ENCODE measurements around the gene DELE1.

DNA sequence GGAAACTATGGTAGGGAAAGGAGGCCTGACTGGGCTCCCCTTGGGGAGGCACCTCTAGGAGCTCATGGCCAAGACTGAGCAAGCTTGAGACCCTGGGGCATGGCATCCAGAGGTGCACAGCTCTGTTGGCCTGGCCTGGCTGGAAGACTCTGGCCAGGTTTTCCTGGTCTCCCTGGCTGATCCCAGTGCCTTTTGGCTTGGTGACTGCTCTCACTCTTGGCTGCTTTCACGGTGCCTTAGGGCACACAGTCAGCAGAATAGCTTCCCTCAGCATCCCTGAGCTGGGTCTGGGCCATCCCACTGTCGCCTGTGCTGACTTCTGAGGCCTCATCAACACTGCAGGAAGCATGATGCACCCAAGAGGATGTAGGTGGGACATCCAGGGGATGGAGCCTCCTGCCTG, 13.4 kb upstream of the DELE1 start:
- TF ChIP-seq, protein P1, sequence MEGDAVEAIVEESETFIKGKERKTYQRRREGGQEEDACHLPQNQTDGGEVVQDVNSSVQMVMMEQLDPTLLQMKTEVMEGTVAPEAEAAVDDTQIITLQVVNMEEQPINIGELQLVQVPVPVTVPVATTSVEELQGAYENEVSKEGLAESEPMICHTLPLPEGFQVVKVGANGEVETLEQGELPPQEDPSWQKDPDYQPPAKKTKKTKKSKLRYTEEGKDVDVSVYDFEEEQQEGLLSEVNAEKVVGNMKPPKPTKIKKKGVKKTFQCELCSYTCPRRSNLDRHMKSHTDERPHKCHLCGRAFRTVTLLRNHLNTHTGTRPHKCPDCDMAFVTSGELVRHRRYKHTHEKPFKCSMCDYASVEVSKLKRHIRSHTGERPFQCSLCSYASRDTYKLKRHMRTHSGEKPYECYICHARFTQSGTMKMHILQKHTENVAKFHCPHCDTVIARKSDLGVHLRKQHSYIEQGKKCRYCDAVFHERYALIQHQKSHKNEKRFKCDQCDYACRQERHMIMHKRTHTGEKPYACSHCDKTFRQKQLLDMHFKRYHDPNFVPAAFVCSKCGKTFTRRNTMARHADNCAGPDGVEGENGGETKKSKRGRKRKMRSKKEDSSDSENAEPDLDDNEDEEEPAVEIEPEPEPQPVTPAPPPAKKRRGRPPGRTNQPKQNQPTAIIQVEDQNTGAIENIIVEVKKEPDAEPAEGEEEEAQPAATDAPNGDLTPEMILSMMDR (IDR thresholded peaks at IDR 0.05): no peak
- TF ChIP-seq POLR2A (IDR thresholded peaks at IDR 0.05) (no peak), POLR2AphosphoS5 (IDR thresholded peaks at IDR 0.05) (no peak)

Data from sigmoid colon (tissue), 4 donors.